Sigmoid colon (tissue), 7 donors: ENCODE data around the gene ZNF687. TPM values are rescaled to one million over a fixed set of nuclear protein-coding genes. Genes with fewer than 3 reads are reported as not detected.

Source experiments
- DNase-seq: peaks from one replicate; pipeline ENCODE4 v3.0.0-alpha.2; 2019
- H3K27ac ChIP-seq, 4 donors: fragments of 200-600 bp; sonication (generic); one replicate each; pipeline ENCODE4 v1.5.1; 2016 to 2019; ENCODE audit warnings: mild to moderate bottlenecking in 1 of 4
- H3K27me3 ChIP-seq, 3 donors: fragments of 200-600 bp; sonication (generic); one replicate each; pipeline ENCODE4 v1.5.1; 2019; ENCODE audit warnings: mild to moderate bottlenecking in 1 of 3
- H3K36me3 ChIP-seq, 4 donors: fragments of 200-600 bp; sonication (generic); one replicate each; pipeline ENCODE4 v1.5.1; 2016 to 2019
- H3K4me1 ChIP-seq, 4 donors: fragments of 200-600 bp; sonication (generic); one replicate each; pipeline ENCODE4 v1.5.1; 2017 to 2019
- H3K4me3 ChIP-seq, 4 donors: fragments of 200-600 bp; sonication (generic); one replicate each; pipeline ENCODE4 v1.5.1; 2017 to 2019; ENCODE audit warnings: mild to moderate bottlenecking in 2 of 4, moderate library complexity in 1 of 4
- H3K9me3 ChIP-seq, 4 donors: fragments of 200-600 bp in 3 of 4; sonication (generic) in 3 of 4; one replicate each; pipeline versions ENCODE4 v1.5.1 to v1.6.1; 2013 to 2019
- EP300 ChIP-seq, 4 donors: sonication (generic); formaldehyde crosslinking; IDR thresholded peaks; one replicate each; pipeline ENCODE4 v1.6.1; 2017; ENCODE audit warnings: antibody characterized with exemption in 4 of 4
- POLR2A ChIP-seq, 2 donors: fragments of 450-650 bp; IDR thresholded peaks; one replicate each; pipeline ENCODE4 v1.6.1; 2016; ENCODE audit warnings: antibody characterized with exemption in 2 of 2, mild to moderate bottlenecking in 2 of 2, moderate library complexity in 2 of 2
- POLR2AphosphoS5 ChIP-seq, 4 donors: sonication (generic); formaldehyde crosslinking; IDR thresholded peaks; one replicate each; pipeline ENCODE4 v1.6.1; 2017; ENCODE audit warnings: antibody characterized with exemption in 4 of 4
- WGBS, 2 donors: extraction: QIAGEN DNeasy Blood & Tissue Kit; methylation state at CpG; one replicate each; pipeline ENCODE4 v1.1.7; 2013; 5-methylcytosine and 5-hydroxymethylcytosine counted together
- intact Hi-C: fragments of 100-400 bp; cut with DNase I; formaldehyde crosslinking; loops from one replicate; pipeline ENCODE4 v1.15.1; 2023
- polyA plus RNA-seq, 3 donors: library from polyadenylated mRNA; stranded (reverse); fragments of 200-250 nt; gene quantifications; one replicate each; pipeline ENCODE4 v1.2.3, GENCODE V29; 2013
- small RNA-seq, 3 donors: library from RNA; depleted of rRNA; stranded (forward); fragments of <200 nt; gene quantifications; one replicate each; pipeline ENCODE3, GENCODE V24; 2016
- total RNA-seq, 4 donors: library from RNA; depleted of rRNA; stranded (reverse); fragments of >200 nt; gene quantifications; one replicate each; pipeline ENCODE4 v1.1.0, GENCODE V29; 2016
- TF ChIP-seq, protein P1 (sequence below), 4 experiments: fragments of 450-650 bp in 3 of 4; fragments of 200-600 bp in 1 of 4; IDR thresholded peaks; one replicate each; pipeline ENCODE4 v1.5.1; 2016 to 2019; ENCODE audit warnings: antibody characterized with exemption in 4 of 4, mild to moderate bottlenecking in 3 of 4, moderate library complexity in 2 of 4
- donor health status: healthy with polysubstance abuse.
- donor health status: Bipolar disorder and iron deficiency.
- donor health status: healthy.

ZNF687 gene
- total and polyA plus RNA-seq, 7 donors: 6.6 to 24.2 (median 17.6) TPM

DNA sequence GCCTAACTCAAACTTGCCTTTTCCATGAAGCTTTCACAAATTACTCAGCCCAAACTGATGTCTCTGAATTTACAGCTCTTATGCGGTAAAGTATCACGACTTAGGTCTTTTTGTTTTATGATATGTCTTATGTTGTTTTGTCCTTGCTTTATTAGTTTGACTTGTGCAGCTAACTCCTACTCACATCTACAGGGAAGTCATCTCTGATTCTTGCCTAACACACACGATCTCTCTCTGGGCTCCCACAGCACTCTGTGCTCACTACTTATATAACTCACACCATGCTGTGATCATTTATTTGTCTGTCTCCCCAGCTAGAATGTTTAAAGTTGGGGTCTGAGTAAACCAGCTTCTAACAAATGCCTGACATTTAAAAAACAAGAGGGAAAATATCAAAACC lies 54.5 kb downstream of the ZNF687 start:
- H3K9me3 ChIP-seq: no peaks in the 10 kb centered on the region
- no peak overlapping the region for H3K4me3 ChIP-seq
- no peak for DNase-seq
- peaks cover 0 to 4% (median 1%) of the 10 kb centered on the region in 4 donors for H3K4me1 ChIP-seq
- 81 to 86% methylated on average over 3 of the region's 3 CpGs for WGBS, 2 donors
- intact Hi-C loops: no loop called here
- peaks cover 0 to under 1% (median 0%) of the 10 kb centered on the region in 4 donors for H3K36me3 ChIP-seq
- TF ChIP-seq, protein P1, sequence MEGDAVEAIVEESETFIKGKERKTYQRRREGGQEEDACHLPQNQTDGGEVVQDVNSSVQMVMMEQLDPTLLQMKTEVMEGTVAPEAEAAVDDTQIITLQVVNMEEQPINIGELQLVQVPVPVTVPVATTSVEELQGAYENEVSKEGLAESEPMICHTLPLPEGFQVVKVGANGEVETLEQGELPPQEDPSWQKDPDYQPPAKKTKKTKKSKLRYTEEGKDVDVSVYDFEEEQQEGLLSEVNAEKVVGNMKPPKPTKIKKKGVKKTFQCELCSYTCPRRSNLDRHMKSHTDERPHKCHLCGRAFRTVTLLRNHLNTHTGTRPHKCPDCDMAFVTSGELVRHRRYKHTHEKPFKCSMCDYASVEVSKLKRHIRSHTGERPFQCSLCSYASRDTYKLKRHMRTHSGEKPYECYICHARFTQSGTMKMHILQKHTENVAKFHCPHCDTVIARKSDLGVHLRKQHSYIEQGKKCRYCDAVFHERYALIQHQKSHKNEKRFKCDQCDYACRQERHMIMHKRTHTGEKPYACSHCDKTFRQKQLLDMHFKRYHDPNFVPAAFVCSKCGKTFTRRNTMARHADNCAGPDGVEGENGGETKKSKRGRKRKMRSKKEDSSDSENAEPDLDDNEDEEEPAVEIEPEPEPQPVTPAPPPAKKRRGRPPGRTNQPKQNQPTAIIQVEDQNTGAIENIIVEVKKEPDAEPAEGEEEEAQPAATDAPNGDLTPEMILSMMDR (IDR thresholded peaks at IDR 0.05): no peak
- no peak for TF ChIP-seq POLR2AphosphoS5 (IDR thresholded peaks at IDR 0.05)
- TF ChIP-seq EP300 (IDR thresholded peaks at IDR 0.05): no peak
- no peak for TF ChIP-seq POLR2A (IDR thresholded peaks at IDR 0.05)
- no peak overlapping the region for H3K27ac ChIP-seq
- no peaks in the 10 kb centered on the region for H3K27me3 ChIP-seq

DNA sequence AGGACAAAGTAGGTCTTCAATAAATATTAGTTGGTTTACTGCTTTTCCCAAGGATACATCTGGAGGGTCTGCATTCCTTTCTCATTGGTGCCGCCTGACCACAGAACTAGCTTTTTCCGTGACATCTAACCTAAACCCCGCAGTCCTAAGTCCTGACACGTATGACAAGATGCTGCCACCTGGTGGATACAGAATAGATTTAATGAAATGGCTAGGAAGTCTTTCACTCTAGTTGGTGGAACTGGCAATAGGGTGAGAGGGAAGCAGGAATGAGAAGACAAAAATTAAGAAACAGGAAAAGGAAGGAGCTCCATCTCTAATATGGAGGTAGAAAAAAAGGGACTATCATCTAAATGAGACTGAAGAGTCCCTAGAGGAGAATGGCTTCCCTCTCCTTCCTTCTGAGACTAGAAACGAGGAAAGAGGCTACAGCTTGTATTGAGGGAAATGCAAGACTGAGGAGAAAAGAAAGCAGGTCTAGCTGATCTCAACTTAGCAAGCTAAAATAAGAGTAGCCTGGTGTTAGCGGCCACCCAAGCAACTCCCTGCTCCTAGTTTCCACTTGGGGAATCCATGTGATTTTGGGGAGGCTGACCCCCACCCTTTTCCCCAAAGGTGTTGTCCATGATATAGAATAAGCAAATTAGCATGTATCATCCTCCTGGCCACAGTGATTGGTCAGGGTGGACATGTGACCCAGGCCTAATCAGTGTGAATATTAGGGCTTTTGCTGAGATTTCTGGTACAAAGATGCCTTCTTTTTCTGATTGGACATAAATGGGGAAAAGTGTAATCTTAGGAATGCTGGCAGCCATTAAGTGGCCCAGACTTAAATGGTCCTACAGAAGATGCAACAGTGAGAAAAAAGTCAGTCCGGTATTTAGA lies 59.0 kb downstream of the ZNF687 start:
- Histone ChIP-seq H3K9me3 (no peaks in the 10 kb centered on the region), H3K4me1 (peaks cover 0 to 10% (median 7%) of the 10 kb centered on the region in 4 donors), H3K27me3 (no peaks in the 10 kb centered on the region), H3K36me3 (peaks cover 9 to 37% (median 25%) of the 10 kb centered on the region in 4 donors), H3K27ac (peak overlapping the region; percentile 33 to 55 (median 48)), H3K4me3 (no peak overlapping the region)
- no peak for DNase-seq
- intact Hi-C loops: loop anchor here (1.0 to 2.0 kb wide), 3 partner anchors 14 to 146 kb away; partner anchors contain the start of gene PI4KB
- 26 to 35% methylated on average over 7 of the region's 7 CpGs for WGBS, 2 donors
- TF ChIP-seq POLR2AphosphoS5 (IDR thresholded peaks at IDR 0.05) (peak in 1 of 4 donors; percentile 12), POLR2A (IDR thresholded peaks at IDR 0.05) (no peak)
- TF ChIP-seq, protein P1 (IDR thresholded peaks at IDR 0.05): peak; percentile 66 to 73 (median 70)

Small RNAs within 50 kb of the gene (small RNA-seq; reads per million reads assigned to genes)
- gene RN7SL444P: 0 to 0.12 (median 0) reads per million in 3 donors

Other genes starting within 250 kb of the ZNF687 start
- under 1 TPM in 2 of 4 donors, not detected in 2; 0.28 to 0.36 TPM for gene BNIPL, start 245.7 kb upstream of the ZNF687 start, total RNA-seq
- under 1 TPM in 1 of 3 donors, not detected in 2; 0.47 TPM for gene BNIPL, start 245.7 kb upstream of the ZNF687 start, polyA plus RNA-seq
- gene C1orf56, start 234.5 kb upstream of the ZNF687 start, total RNA-seq: 1 to 10 TPM; 4.1 to 7.8 (median 7.0) TPM
- gene C1orf56, start 234.5 kb upstream of the ZNF687 start, polyA plus RNA-seq: 1 to 10 TPM in 2 of 3 donors, under 1 TPM in 1; 0.46 to 2.3 (median 1.2) TPM
- 10 to 100 TPM; 37.8 to 53.6 (median 47.1) TPM for gene CDC42SE1, start 222.7 kb upstream of the ZNF687 start, total RNA-seq
- 10 to 100 TPM; 35.4 to 82.8 (median 52.7) TPM for gene CDC42SE1, start 222.7 kb upstream of the ZNF687 start, polyA plus RNA-seq
- 1 to 10 TPM; 2.1 to 5.0 (median 4.1) TPM for gene MLLT11, start 221.9 kb upstream of the ZNF687 start, total RNA-seq
- 1 to 10 TPM in 1 of 3 donors, under 1 TPM in 2; 0.60 to 2.9 (median 0.69) TPM for gene MLLT11, start 221.9 kb upstream of the ZNF687 start, polyA plus RNA-seq
- 10 to 100 TPM; 20.6 to 27.0 (median 25.3) TPM for gene GABPB2, start 211.5 kb upstream of the ZNF687 start, total RNA-seq
- 1 to 10 TPM; 3.6 to 7.9 (median 4.2) TPM for gene GABPB2, start 211.5 kb upstream of the ZNF687 start, polyA plus RNA-seq
- 10 to 100 TPM in 2 of 4 donors, 1 to 10 TPM in 2; 5.0 to 20.6 (median 7.8) TPM for gene SEMA6C, start 135.7 kb upstream of the ZNF687 start, total RNA-seq
- 1 to 10 TPM in 2 of 3 donors, under 1 TPM in 1; 0.23 to 4.1 (median 1.2) TPM for gene SEMA6C, start 135.7 kb upstream of the ZNF687 start, polyA plus RNA-seq
- gene TNFAIP8L2, start 125.7 kb upstream of the ZNF687 start, total RNA-seq: 1 to 10 TPM; 1.9 to 9.5 (median 7.5) TPM
- gene TNFAIP8L2, start 125.7 kb upstream of the ZNF687 start, polyA plus RNA-seq: 10 to 100 TPM; 11.4 to 12.7 (median 12.6) TPM
- 10 to 100 TPM; 15.5 to 22.7 (median 19.0) TPM for gene LYSMD1, start 116.4 kb upstream of the ZNF687 start, total RNA-seq
- gene LYSMD1, start 116.4 kb upstream of the ZNF687 start, polyA plus RNA-seq: 1 to 10 TPM; 4.2 to 7.9 (median 7.8) TPM
- 10 to 100 TPM; 17.5 to 24.2 (median 19.8) TPM for gene SCNM1, start 116.2 kb upstream of the ZNF687 start, total RNA-seq
- 10 to 100 TPM; 35.4 to 42.4 (median 35.6) TPM for gene SCNM1, start 116.2 kb upstream of the ZNF687 start, polyA plus RNA-seq
- gene TMOD4, start 106.3 kb upstream of the ZNF687 start, total RNA-seq: 1 to 10 TPM in 1 of 4 donors, not detected in 3; 1.1 TPM
- gene TMOD4, start 106.3 kb upstream of the ZNF687 start, polyA plus RNA-seq: 1 to 10 TPM in 1 of 3 donors, under 1 TPM in 1, not detected in 1; 0.07 to 2.1 TPM
- gene VPS72, start 92.1 kb upstream of the ZNF687 start, total RNA-seq: 10 to 100 TPM; 34.6 to 49.7 (median 44.8) TPM
- gene VPS72, start 92.1 kb upstream of the ZNF687 start, polyA plus RNA-seq: 10 to 100 TPM; 24.0 to 36.2 (median 32.4) TPM
- gene PIP5K1A, start 83.7 kb upstream of the ZNF687 start, total RNA-seq: 10 to 100 TPM; 33.2 to 51.5 (median 37.8) TPM
- gene PIP5K1A, start 83.7 kb upstream of the ZNF687 start, polyA plus RNA-seq: 10 to 100 TPM in 2 of 3 donors, 1 to 10 TPM in 1; 9.6 to 23.7 (median 19.0) TPM
- 100 to 1,000 TPM; 138 to 194 (median 173) TPM for gene PSMD4, start 27.6 kb upstream of the ZNF687 start, total RNA-seq
- gene PSMD4, start 27.6 kb upstream of the ZNF687 start, polyA plus RNA-seq: 100 to 1,000 TPM; 111 to 176 (median 111) TPM
- 10 to 100 TPM; 57.6 to 75.2 (median 62.4) TPM for gene PI4KB, start 45.1 kb downstream of the ZNF687 start, total RNA-seq
- gene PI4KB, start 45.1 kb downstream of the ZNF687 start, polyA plus RNA-seq: 10 to 100 TPM; 25.2 to 42.0 (median 25.7) TPM
- gene RFX5, start 65.0 kb downstream of the ZNF687 start, total RNA-seq: 10 to 100 TPM; 39.6 to 67.9 (median 56.1) TPM
- gene RFX5, start 65.0 kb downstream of the ZNF687 start, polyA plus RNA-seq: 10 to 100 TPM; 12.0 to 46.6 (median 20.6) TPM
- 100 to 1,000 TPM in 3 of 4 donors, 10 to 100 TPM in 1; 95.8 to 142 (median 127) TPM for gene SELENBP1, start 90.4 kb downstream of the ZNF687 start, total RNA-seq
- gene SELENBP1, start 90.4 kb downstream of the ZNF687 start, polyA plus RNA-seq: 1,000 to 10,000 TPM in 1 of 3 donors, 100 to 1,000 TPM in 2; 787 to 1,051 (median 895) TPM
- 100 to 1,000 TPM; 237 to 277 (median 249) TPM for gene PSMB4, start 117.3 kb downstream of the ZNF687 start, total RNA-seq
- 100 to 1,000 TPM; 321 to 362 (median 338) TPM for gene PSMB4, start 117.3 kb downstream of the ZNF687 start, polyA plus RNA-seq
- 10 to 100 TPM; 40.6 to 75.3 (median 46.4) TPM for gene POGZ, start 177.2 kb downstream of the ZNF687 start, total RNA-seq
- gene POGZ, start 177.2 kb downstream of the ZNF687 start, polyA plus RNA-seq: 10 to 100 TPM in 1 of 3 donors, 1 to 10 TPM in 2; 7.2 to 24.6 (median 9.0) TPM
- gene CGN, start 229.1 kb downstream of the ZNF687 start, total RNA-seq: 1 to 10 TPM in 1 of 4 donors, under 1 TPM in 3; 0.33 to 1.8 (median 0.62) TPM
- 100 to 1,000 TPM in 2 of 3 donors, 10 to 100 TPM in 1; 91.9 to 132 (median 115) TPM for gene CGN, start 229.1 kb downstream of the ZNF687 start, polyA plus RNA-seq